UCSD-AML1 (cell line): Measurements from ENCODE around the gene ZNF41.
"Not testable (repeated sequence)": the region's sequence is repeated elsewhere in the genome, so short reads cannot be mapped to it uniquely, and the experiment has no call there.

ENCODE experiments used
- DNase-seq: peaks from one replicate; lab custom pipeline; 2025; ENCODE audit not compliant: unreplicated experiment; lab: John Stamatoyannopoulos, UW

Gene ZNF41

GRCh38 chrX:47482512-47483305 is at the start of gene ZNF41:
TSS of gene ZNF41 (minus strand) at chrX:47483222. CDS start at chrX:47467481, 15,741 bp downstream.
- DNase-seq, result peak; percentile 79

GRCh38 chrX:47530049-47530448 is 47.0 kb upstream of the ZNF41 start:
- no peak for DNase-seq

- DNase-seq, result no peak
These were observed 46.5 kb upstream of the ZNF41 start for GRCh38 chrX:47529548-47529947.

- DNase-seq, result no peak
These were observed 40.7 kb upstream of the ZNF41 start for GRCh38 chrX:47523713-47524166.

- DNase-seq, result peak; percentile 81
These were observed 40.3 kb upstream of the ZNF41 start for GRCh38 chrX:47523297-47523696.

- no peak for DNase-seq
These were observed 35.1 kb upstream of the ZNF41 start for GRCh38 chrX:47518144-47518543.

GRCh38 chrX:47515941-47516665 is 33.1 kb upstream of the ZNF41 start:
- DNase-seq, result no peak

GRCh38 chrX:47514533-47515235 is 31.7 kb upstream of the ZNF41 start:
- DNase-seq, result no peak

- DNase-seq, result not testable (repeated sequence)
These were observed 30.3 kb upstream of the ZNF41 start for GRCh38 chrX:47513034-47513965.

GRCh38 chrX:47512383-47512782 is 29.4 kb upstream of the ZNF41 start:
- not testable (repeated sequence) for DNase-seq

- no peak for DNase-seq
These were observed 24.3 kb upstream of the ZNF41 start for GRCh38 chrX:47507153-47507867.

- DNase-seq, result no peak
These were observed 20.1 kb upstream of the ZNF41 start for GRCh38 chrX:47503151-47503550.

GRCh38 chrX:47502316-47503125 is 19.5 kb upstream of the ZNF41 start:
- DNase-seq, result no peak

GRCh38 chrX:47501226-47502074 is 18.4 kb upstream of the ZNF41 start:
- DNase-seq, result no peak

GRCh38 chrX:47500554-47500953 is 17.5 kb upstream of the ZNF41 start:
- DNase-seq, result no peak

- DNase-seq, result no peak
These were observed 16.3 kb upstream of the ZNF41 start for GRCh38 chrX:47499293-47499692.

- no peak for DNase-seq
These were observed 15.4 kb upstream of the ZNF41 start for GRCh38 chrX:47498411-47498810.

GRCh38 chrX:47497271-47497888 is 14.4 kb upstream of the ZNF41 start:
- DNase-seq, result no peak
